Measurements from ENCODE around the gene PHOX2B.

Gene PHOX2B

GRCh38 chr4:41795796-41796385 is 47.4 kb upstream of the PHOX2B start:
- TF ChIP-seq CTCF (IDR thresholded peaks at IDR 0.05; ENCODE audit: insufficient read depth, low read length) (no peak), POLR2AphosphoS5 (IDR thresholded peaks at IDR 0.05; ENCODE audit: low read depth) (no peak), SPI1 (IDR thresholded peaks at IDR 0.05; ENCODE audit: borderline replicate concordance, low read depth) (no peak), GABPA (IDR thresholded peaks at IDR 0.05; ENCODE audit: low read depth) (no peak)
- TF ChIP-seq, protein P1, sequence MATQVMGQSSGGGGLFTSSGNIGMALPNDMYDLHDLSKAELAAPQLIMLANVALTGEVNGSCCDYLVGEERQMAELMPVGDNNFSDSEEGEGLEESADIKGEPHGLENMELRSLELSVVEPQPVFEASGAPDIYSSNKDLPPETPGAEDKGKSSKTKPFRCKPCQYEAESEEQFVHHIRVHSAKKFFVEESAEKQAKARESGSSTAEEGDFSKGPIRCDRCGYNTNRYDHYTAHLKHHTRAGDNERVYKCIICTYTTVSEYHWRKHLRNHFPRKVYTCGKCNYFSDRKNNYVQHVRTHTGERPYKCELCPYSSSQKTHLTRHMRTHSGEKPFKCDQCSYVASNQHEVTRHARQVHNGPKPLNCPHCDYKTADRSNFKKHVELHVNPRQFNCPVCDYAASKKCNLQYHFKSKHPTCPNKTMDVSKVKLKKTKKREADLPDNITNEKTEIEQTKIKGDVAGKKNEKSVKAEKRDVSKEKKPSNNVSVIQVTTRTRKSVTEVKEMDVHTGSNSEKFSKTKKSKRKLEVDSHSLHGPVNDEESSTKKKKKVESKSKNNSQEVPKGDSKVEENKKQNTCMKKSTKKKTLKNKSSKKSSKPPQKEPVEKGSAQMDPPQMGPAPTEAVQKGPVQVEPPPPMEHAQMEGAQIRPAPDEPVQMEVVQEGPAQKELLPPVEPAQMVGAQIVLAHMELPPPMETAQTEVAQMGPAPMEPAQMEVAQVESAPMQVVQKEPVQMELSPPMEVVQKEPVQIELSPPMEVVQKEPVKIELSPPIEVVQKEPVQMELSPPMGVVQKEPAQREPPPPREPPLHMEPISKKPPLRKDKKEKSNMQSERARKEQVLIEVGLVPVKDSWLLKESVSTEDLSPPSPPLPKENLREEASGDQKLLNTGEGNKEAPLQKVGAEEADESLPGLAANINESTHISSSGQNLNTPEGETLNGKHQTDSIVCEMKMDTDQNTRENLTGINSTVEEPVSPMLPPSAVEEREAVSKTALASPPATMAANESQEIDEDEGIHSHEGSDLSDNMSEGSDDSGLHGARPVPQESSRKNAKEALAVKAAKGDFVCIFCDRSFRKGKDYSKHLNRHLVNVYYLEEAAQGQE (IDR thresholded peaks at IDR 0.05; ENCODE audit: insufficient replicate concordance, low read depth), result no peak
- H3K27me3 ChIP-seq (ENCODE audit: insufficient read depth, poor library complexity, severe bottlenecking), result peaks cover 3% of the 10 kb centered on the region
- no peak overlapping the region for H3K4me3 ChIP-seq (replicated peaks; ENCODE audit: insufficient read depth, low read length)
- no peak for DNase-seq (ENCODE audit: low read depth in 1 of 2, low spot score in 1 of 2)
- no peak overlapping the region for H3K27ac ChIP-seq (replicated peaks)

- TF ChIP-seq, protein P1 (IDR thresholded peaks at IDR 0.05; ENCODE audit: insufficient replicate concordance, low read depth), result no peak
- TF ChIP-seq GABPA (IDR thresholded peaks at IDR 0.05; ENCODE audit: low read depth) (no peak), CTCF (IDR thresholded peaks at IDR 0.05; ENCODE audit: insufficient read depth, low read length) (no peak), SPI1 (IDR thresholded peaks at IDR 0.05; ENCODE audit: borderline replicate concordance, low read depth) (no peak), POLR2AphosphoS5 (IDR thresholded peaks at IDR 0.05; ENCODE audit: low read depth) (no peak)
- H3K27ac ChIP-seq (replicated peaks), result no peak overlapping the region
- peaks cover 3% of the 10 kb centered on the region for H3K27me3 ChIP-seq (ENCODE audit: insufficient read depth, poor library complexity, severe bottlenecking)
- H3K4me3 ChIP-seq (replicated peaks; ENCODE audit: insufficient read depth, low read length), result no peak overlapping the region
- DNase-seq (ENCODE audit: low read depth in 1 of 2, low spot score in 1 of 2), result no peak
Measured at GRCh38 chr4:41792166-41792565, 43.6 kb upstream of the PHOX2B start.

DNA sequence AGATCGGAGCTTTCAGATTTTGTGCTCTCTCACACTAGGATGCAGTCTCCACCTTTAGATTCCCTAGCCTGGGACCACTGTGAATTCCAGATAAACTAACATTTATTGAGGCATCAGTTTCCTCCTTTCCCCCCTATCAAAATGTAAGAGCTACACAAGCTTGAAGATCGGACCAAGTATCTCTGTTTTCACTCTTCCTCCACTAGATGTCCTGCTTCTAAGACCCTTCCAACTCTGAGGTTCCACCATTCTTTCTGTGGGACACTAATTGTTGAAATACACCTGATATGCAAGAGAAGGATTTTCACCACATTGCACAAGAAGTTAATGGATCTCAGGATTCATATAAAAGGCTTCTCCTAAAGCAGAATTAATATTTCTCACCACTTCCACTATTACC is 43.0 kb upstream of the PHOX2B start:
- Histone ChIP-seq H3K4me3 (replicated peaks; ENCODE audit: insufficient read depth, low read length) (no peak overlapping the region), H3K27ac (replicated peaks) (no peak overlapping the region), H3K27me3 (ENCODE audit: insufficient read depth, poor library complexity, severe bottlenecking) (peaks cover 3% of the 10 kb centered on the region)
- TF ChIP-seq GABPA (IDR thresholded peaks at IDR 0.05; ENCODE audit: low read depth) (no peak), CTCF (IDR thresholded peaks at IDR 0.05; ENCODE audit: insufficient read depth, low read length) (no peak), POLR2AphosphoS5 (IDR thresholded peaks at IDR 0.05; ENCODE audit: low read depth) (no peak), SPI1 (IDR thresholded peaks at IDR 0.05; ENCODE audit: borderline replicate concordance, low read depth) (no peak)
- TF ChIP-seq, protein P1 (IDR thresholded peaks at IDR 0.05; ENCODE audit: insufficient replicate concordance, low read depth), result no peak
- no peak for DNase-seq (ENCODE audit: low read depth in 1 of 2, low spot score in 1 of 2)

Measured in HL-60 (cell line).